Stimulated activated naive B cell treated with anti-CD40 and anti-IgM and Interleukin-4, amounts not matched to agents 10 μg/mL and 1 μg/mL and 100 μg/mL, for 72 hours (primary cell): Measurements from ENCODE around the gene AGTR1.
"Not testable (repeated sequence)": the region's sequence is repeated elsewhere in the genome, so short reads cannot be mapped to it uniquely, and the experiment has no call there.

ENCODE experiments used
- ATAC-seq, 2 donors: fragments of 150-1000 bp; cut with Tn5 transposase; replicated peaks; 2 replicates each; pipeline ENCODE4 v1.10.0; 2021; ENCODE audit warnings: moderate library complexity in 1 of 2
- DNase-seq: peaks from one replicate; pipeline ENCODE4 v3.0.0; 2021
- H3K27ac Mint-ChIP-seq: one replicate; pipeline ENCODE4 v1.8.0; 2022; ENCODE audit warnings: mild to moderate bottlenecking, mixed read lengths
- H3K27me3 Mint-ChIP-seq, 2 donors: one replicate each; pipeline ENCODE4 v1.8.0; 2022; ENCODE audit warnings: mixed read lengths in 2 of 2
- H3K36me3 Mint-ChIP-seq, 2 donors: one replicate each; pipeline ENCODE4 v1.8.0; 2022; ENCODE audit warnings: mixed read lengths in 2 of 2, mild to moderate bottlenecking in 1 of 2
- H3K4me1 Mint-ChIP-seq, 2 donors: one replicate each; pipeline ENCODE4 v1.8.0; 2022; ENCODE audit warnings: mixed read lengths in 2 of 2, mild to moderate bottlenecking in 1 of 2
- H3K4me3 Mint-ChIP-seq, 2 donors: one replicate each; pipeline ENCODE4 v1.8.0; 2022; ENCODE audit warnings: mild to moderate bottlenecking in 2 of 2, mixed read lengths in 2 of 2, moderate library complexity in 1 of 2
- H3K9me3 Mint-ChIP-seq, 2 donors: one replicate each; pipeline ENCODE4 v1.8.0; 2022; ENCODE audit warnings: mixed read lengths in 2 of 2, mild to moderate bottlenecking in 1 of 2

The AGTR1 gene

GRCh38 chr3:148736086-148736485, 38.4 kb downstream of the AGTR1 start:
- Mint-ChIP-seq H3K27me3 (no peaks in the 10 kb centered on the region), H3K4me3 (no peak overlapping the region), H3K36me3 (no peaks in the 10 kb centered on the region), H3K9me3 (no peaks in the 10 kb centered on the region), H3K27ac (no peak overlapping the region), H3K4me1 (no peaks in the 10 kb centered on the region)
- ATAC-seq (no peak), DNase-seq (no peak)

DNA sequence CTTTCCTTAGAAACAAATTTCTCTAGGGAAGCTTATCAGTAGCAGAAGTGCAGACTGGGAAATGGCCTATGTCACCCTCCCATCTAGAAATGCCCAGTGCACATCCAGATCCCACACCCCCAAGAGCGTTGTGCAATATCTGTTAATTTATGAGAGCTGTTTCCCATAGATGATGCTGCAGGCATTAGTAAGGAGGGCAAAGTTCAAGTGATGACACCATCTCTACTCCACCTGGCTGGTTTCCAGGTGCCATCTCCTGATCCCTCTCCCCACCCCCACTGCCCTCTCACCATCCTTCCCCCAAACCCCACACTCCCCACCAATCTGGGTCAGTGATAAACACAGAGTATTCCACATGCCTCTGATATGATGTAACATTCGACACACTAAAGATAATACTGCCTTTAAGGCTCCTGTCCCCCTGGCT, 39.4 kb downstream of the AGTR1 start:
- ATAC-seq (no peak), DNase-seq (no peak)
- Mint-ChIP-seq H3K4me3 (no peak overlapping the region), H3K36me3 (no peaks in the 10 kb centered on the region), H3K9me3 (no peaks in the 10 kb centered on the region), H3K27ac (no peak overlapping the region), H3K4me1 (no peaks in the 10 kb centered on the region), H3K27me3 (no peaks in the 10 kb centered on the region)

- no peaks in the 10 kb centered on the region for H3K36me3 Mint-ChIP-seq
- H3K9me3 Mint-ChIP-seq = peaks cover 0 to 1% of the 10 kb centered on the region in 2 donors
- no peak overlapping the region for H3K27ac Mint-ChIP-seq
- ATAC-seq = no peak
- no peak overlapping the region for H3K4me3 Mint-ChIP-seq
- H3K27me3 Mint-ChIP-seq = no peaks in the 10 kb centered on the region
- no peak for DNase-seq
- H3K4me1 Mint-ChIP-seq = no peaks in the 10 kb centered on the region
Measured at GRCh38 chr3:148739720-148740119, 42.0 kb downstream of the AGTR1 start.

- Mint-ChIP-seq H3K27me3 (no peaks in the 10 kb centered on the region), H3K4me3 (no peak overlapping the region), H3K9me3 (peaks cover 0 to 1% of the 10 kb centered on the region in 2 donors), H3K27ac (no peak overlapping the region), H3K4me1 (no peaks in the 10 kb centered on the region), H3K36me3 (no peaks in the 10 kb centered on the region)
- ATAC-seq = no peak
- DNase-seq = no peak
Measured at GRCh38 chr3:148740291-148740690, 42.6 kb downstream of the AGTR1 start.

DNA sequence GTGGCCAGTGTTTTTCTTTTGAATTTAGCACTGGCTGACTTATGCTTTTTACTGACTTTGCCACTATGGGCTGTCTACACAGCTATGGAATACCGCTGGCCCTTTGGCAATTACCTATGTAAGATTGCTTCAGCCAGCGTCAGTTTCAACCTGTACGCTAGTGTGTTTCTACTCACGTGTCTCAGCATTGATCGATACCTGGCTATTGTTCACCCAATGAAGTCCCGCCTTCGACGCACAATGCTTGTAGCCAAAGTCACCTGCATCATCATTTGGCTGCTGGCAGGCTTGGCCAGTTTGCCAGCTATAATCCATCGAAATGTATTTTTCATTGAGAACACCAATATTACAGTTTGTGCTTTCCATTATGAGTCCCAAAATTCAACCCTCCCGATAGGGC, 43.5 kb downstream of the AGTR1 start:
- Mint-ChIP-seq H3K36me3 (no peaks in the 10 kb centered on the region), H3K4me1 (no peaks in the 10 kb centered on the region), H3K4me3 (no peak overlapping the region), H3K27ac (no peak overlapping the region), H3K9me3 (peaks cover 0 to 1% of the 10 kb centered on the region in 2 donors), H3K27me3 (no peaks in the 10 kb centered on the region)
- ATAC-seq (no peak), DNase-seq (no peak)

DNA sequence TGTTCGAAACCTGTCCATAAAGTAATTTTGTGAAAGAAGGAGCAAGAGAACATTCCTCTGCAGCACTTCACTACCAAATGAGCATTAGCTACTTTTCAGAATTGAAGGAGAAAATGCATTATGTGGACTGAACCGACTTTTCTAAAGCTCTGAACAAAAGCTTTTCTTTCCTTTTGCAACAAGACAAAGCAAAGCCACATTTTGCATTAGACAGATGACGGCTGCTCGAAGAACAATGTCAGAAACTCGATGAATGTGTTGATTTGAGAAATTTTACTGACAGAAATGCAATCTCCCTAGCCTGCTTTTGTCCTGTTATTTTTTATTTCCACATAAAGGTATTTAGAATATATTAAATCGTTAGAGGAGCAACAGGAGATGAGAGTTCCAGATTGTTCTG, 44.4 kb downstream of the AGTR1 start:
- no peak for ATAC-seq

DNA sequence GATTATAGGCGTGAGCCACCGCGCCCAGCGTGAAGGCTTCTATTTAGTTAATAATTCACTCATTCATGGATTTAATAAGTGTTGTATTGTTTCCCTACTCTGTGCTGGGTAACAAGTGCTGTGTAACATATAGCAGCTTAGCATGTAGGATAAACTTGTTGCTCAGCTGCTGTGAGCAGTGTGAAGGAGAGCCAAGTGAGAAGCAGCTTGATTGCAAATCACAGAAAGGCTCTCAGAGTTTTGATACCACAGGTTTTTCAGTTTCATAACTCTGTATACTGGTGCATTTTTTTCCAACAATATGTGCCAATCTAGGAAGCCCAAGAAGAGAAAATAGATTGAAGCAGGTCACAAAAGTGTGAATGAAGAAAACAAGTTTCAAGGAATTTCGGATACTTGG, 48.4 kb downstream of the AGTR1 start:
- ATAC-seq = no peak
- Mint-ChIP-seq H3K4me1 (no peaks in the 10 kb centered on the region), H3K9me3 (peaks cover 0 to 1% of the 10 kb centered on the region in 2 donors), H3K4me3 (no peak overlapping the region), H3K36me3 (no peaks in the 10 kb centered on the region), H3K27ac (no peak overlapping the region), H3K27me3 (no peaks in the 10 kb centered on the region)
- no peak for DNase-seq

More for the DNA sequence above, 44.4 kb downstream of the AGTR1 start:
- Mint-ChIP-seq H3K9me3 (peaks cover 0 to 1% of the 10 kb centered on the region in 2 donors), H3K4me3 (no peak overlapping the region), H3K4me1 (no peaks in the 10 kb centered on the region), H3K27ac (no peak overlapping the region), H3K27me3 (no peaks in the 10 kb centered on the region), H3K36me3 (no peaks in the 10 kb centered on the region)
- DNase-seq = no peak

DNA sequence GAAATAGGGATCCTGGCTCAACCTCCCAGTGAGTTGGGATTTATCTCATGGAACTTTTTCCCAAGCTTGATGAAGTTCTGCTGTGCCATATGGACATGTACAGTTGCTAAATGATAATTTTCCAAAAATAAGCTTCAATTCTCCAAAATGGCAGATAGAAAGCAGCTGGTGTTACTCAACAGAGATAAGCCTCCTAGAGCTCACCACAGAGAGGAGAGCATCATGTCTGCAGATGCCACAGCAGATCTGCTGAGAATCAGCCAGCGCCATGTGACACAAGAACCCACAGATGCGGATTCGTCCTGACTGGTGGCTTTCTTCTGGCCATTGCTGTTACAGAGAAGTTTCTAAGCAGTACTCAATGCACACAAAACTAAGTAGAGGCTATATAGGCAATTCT, 50.6 kb downstream of the AGTR1 start:
- ATAC-seq = no peak
- Mint-ChIP-seq H3K4me1 (no peaks in the 10 kb centered on the region), H3K4me3 (no peak overlapping the region), H3K9me3 (peaks cover 0 to 1% of the 10 kb centered on the region in 2 donors), H3K36me3 (no peaks in the 10 kb centered on the region), H3K27ac (no peak overlapping the region), H3K27me3 (no peaks in the 10 kb centered on the region)
- DNase-seq = no peak

DNA sequence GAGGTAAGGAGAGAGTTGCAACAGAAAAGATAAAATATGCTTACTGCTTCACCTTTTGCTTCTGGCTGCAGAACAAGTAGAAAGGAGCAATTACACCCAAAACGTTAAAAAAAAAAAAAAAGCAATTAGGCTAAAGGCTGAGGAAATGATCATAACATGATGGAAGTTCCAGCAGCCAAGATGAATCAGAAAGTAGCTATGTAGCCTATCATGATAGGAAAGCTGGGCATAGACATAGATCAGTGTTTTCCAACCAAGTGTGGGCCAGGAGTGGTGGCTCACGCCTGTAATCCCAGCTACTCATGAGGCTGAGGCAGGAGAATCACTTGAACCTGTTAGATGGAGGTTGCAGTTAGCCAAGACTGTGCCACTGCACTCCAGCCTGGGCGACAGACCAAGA, 52.6 kb downstream of the AGTR1 start:
- H3K27ac Mint-ChIP-seq = no peak overlapping the region
- no peak for DNase-seq
- no peaks in the 10 kb centered on the region for H3K9me3 Mint-ChIP-seq
- H3K4me3 Mint-ChIP-seq = no peak overlapping the region
- no peak for ATAC-seq
- no peaks in the 10 kb centered on the region for H3K4me1 Mint-ChIP-seq
- no peaks in the 10 kb centered on the region for H3K36me3 Mint-ChIP-seq
- no peaks in the 10 kb centered on the region for H3K27me3 Mint-ChIP-seq

DNA sequence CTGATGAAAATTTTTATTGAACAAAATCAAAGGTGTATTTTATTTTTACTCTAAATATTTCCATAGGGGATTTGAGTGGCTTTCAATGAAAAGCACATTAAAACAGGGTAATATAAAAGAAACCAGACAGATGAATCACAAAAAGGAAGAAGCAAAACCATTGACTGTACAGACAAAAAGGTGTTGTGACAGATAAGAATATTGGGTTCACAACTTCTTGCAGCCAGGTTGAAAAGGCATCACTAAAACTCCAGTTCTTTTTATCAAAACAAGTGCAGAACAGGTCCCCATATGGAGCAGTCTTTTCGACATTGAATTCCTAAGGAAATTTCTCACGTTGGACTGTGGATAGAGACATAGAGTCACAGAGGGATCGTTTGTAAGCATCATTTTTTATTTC, 53.8 kb downstream of the AGTR1 start:
- Mint-ChIP-seq H3K4me1 (no peaks in the 10 kb centered on the region), H3K36me3 (no peaks in the 10 kb centered on the region), H3K27me3 (no peaks in the 10 kb centered on the region), H3K9me3 (no peaks in the 10 kb centered on the region), H3K27ac (no peak overlapping the region), H3K4me3 (no peak overlapping the region)
- DNase-seq (no peak), ATAC-seq (no peak)

- not testable (repeated sequence) for H3K4me1 Mint-ChIP-seq, H3K9me3 Mint-ChIP-seq, DNase-seq, H3K27me3 Mint-ChIP-seq, H3K36me3 Mint-ChIP-seq, H3K27ac Mint-ChIP-seq, H3K4me3 Mint-ChIP-seq, ATAC-seq
Measured at GRCh38 chr3:148753385-148753784, 55.7 kb downstream of the AGTR1 start.

DNA sequence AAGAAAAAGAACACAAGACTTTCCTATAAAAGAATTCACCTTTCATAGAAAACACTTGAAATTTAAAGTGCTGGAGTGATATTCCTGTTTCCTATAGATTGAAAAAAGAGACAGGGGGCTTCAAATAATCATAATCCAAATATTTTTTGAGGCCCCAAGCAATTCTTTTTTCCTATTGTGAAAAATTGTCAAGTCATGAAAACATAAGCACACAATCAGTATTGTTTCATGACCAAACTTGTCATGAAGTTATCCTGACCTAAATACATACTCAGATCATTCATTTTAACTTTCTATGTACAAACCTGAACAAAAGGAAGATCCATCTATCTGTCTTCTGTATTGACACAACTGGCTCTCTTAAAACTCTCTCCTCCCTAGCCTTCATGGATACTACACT, 57.9 kb downstream of the AGTR1 start:
- Mint-ChIP-seq H3K27ac (no peak overlapping the region), H3K4me3 (no peak overlapping the region), H3K36me3 (no peaks in the 10 kb centered on the region), H3K4me1 (no peaks in the 10 kb centered on the region), H3K27me3 (no peaks in the 10 kb centered on the region), H3K9me3 (no peaks in the 10 kb centered on the region)
- no peak for ATAC-seq
- no peak for DNase-seq

- Mint-ChIP-seq H3K4me1 (no peaks in the 10 kb centered on the region), H3K9me3 (peaks cover 0 to 2% of the 10 kb centered on the region in 2 donors), H3K27ac (no peak overlapping the region), H3K27me3 (no peaks in the 10 kb centered on the region), H3K4me3 (no peak overlapping the region), H3K36me3 (no peaks in the 10 kb centered on the region)
- no peak for ATAC-seq
- DNase-seq = no peak
Measured at GRCh38 chr3:148756311-148756710, 58.6 kb downstream of the AGTR1 start.

- Mint-ChIP-seq H3K36me3 (no peaks in the 10 kb centered on the region), H3K4me3 (no peak overlapping the region), H3K4me1 (no peaks in the 10 kb centered on the region), H3K27ac (no peak overlapping the region), H3K27me3 (no peaks in the 10 kb centered on the region), H3K9me3 (peaks cover 0 to 2% of the 10 kb centered on the region in 2 donors)
- DNase-seq = no peak
- no peak for ATAC-seq
Measured at GRCh38 chr3:148757238-148758215, 59.8 kb downstream of the AGTR1 start.

DNA sequence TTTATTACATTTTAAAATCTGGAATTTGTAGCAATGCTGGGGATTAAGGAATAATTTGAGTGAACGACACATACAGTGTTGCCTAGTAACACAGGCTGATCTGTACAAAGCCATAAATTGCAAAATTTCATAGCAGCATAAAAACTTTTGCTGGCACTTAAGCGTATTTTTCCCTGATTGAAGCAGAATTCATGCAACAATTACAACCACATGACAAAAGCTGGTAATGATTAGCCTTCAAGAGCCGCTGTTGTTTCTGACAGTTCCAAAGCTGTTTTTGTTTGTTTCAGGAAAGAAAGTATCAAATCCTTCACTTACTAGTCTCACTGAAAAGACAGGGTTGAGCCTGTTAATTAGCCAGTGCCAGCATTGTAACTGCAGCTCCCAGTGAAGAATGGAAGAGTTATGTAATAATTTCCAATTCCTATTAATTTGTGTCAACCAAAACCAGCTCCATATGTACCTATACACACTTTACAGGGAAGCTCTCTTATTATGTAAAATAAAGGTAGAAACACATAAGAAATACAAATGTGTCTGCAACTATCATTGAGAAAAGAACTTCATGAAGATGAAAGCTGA, 60.7 kb downstream of the AGTR1 start:
- Mint-ChIP-seq H3K9me3 (peaks cover 0 to 2% of the 10 kb centered on the region in 2 donors), H3K4me1 (no peaks in the 10 kb centered on the region), H3K36me3 (no peaks in the 10 kb centered on the region), H3K27me3 (no peaks in the 10 kb centered on the region), H3K27ac (no peak overlapping the region), H3K4me3 (no peak overlapping the region)
- DNase-seq = no peak
- ATAC-seq = no peak
